Stimulated activated CD4-positive, alpha-beta T cell treated with anti-CD3 and anti-CD28 coated beads, Interleukin-15, amount 100 ng/mL, for 24 hours (primary cell): Measurements from ENCODE around the gene SHFL.

Experiments
- DNase-seq: peaks from one replicate; pipeline ENCODE4 v3.0.0-alpha.2; 2020

Gene SHFL

DNA sequence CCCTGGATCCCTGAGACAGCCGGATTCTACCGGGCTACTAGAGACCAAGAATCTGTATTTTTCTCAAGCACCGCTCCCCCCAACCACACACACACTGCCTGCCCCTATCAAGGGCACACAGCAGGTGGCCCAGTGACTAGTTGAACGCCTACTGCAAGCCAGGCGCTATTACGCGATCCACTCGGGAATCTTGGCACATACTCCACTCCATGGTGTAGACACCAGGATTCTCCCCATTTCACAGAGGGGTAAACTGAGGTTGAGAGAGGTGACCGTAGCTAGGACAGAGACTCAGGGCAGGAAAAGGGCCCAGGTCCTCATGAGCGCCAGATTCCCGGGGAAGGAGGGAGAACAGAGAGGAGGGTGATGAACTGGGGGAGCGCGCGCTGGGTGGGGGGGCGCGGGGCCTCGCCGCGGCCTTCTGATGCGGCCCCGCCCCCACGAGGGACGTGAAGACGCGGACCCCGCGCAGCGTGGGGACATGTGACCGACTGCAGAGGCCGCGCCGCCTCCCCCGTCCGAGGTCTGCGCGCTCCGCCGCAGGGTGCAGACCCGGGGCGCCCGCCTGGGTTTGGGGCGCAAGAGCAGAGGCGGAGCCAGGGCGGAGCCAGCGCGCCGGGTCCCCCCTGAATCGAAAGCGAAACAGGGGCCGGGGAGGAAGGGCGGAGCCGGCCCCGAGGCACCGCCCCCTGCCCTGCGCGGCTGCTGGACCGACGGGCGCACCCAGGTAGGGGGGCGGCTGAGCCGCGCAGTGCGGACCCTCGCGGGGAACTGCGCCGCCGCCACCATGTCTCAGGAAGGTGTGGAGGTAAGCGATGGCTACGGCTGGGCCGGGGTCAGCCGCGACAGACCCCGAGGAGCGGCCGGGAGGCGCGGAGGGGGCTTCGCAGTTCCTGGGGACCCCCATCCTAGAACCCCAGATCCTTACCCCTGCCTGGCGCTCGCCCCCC, at the start of gene SHFL:
Gene SHFL (plus strand): TSS at position 677 of the 950 bp plus-strand sequence. CDS start 111 bp downstream, at position 788.
- peak; percentile 87 for DNase-seq

DNA sequence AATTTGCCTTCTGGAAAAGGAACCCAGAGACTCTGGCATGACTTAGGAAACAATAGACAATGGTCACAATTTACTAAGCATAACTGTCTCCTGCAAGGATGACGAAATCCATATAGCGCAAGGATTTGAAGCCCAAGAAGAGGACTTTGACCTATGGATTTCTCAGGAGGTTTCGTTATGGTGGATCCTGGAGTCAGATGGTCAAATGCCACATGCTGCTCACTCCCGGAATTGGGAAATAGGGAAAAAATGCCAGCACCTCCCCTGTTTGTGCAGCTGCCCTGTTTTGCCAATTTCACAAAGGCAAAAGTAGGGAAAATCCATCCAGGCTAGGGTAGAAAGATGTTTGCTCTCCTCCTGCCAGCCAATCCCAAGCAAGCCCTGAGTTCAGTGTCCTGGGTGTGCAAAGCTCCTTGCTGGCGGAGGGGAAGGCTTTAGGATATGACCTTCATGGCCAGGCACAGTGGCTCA, 49.5 kb upstream of the SHFL start:
- DNase-seq: no peak

DNA sequence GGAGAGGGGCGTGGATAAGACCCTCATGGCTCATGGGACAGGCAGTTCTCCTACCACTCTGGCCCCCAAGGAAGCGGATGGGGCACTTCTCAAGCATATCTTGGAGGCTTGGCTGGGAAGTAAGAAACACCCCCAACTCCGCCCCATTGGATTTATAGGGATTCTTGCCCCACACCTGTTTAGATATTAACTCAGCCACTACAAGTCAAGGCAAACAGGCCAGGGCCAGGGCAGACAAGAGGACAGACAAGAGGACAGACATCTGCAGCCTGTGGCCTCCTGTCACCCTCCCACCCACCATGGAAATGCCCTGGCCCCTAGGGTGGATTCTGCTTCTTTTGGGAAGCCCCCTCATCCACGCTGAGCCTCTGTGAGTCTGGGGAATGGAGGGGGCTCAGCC, 48.8 kb upstream of the SHFL start:
- DNase-seq: no peak

DNA sequence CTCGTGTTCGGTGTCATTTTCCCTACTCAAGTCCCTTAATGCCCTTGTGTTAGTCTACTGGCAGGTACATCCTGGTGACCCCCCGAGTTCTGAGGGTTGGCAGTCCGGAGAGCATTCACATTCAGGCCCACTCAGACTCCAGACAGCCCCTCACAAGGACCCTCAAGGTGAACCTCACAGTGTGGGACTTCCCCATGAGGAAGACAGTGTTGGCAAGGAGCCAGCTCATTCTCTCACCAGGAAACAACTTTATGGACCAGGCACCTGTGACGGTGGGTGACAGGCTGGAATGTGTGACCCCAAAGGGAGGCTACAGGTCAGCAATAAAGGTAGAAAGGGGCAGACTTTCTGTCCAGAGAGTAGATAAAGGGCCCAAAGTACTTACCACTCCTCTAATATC, 48.3 kb upstream of the SHFL start:
- DNase-seq: no peak

DNA sequence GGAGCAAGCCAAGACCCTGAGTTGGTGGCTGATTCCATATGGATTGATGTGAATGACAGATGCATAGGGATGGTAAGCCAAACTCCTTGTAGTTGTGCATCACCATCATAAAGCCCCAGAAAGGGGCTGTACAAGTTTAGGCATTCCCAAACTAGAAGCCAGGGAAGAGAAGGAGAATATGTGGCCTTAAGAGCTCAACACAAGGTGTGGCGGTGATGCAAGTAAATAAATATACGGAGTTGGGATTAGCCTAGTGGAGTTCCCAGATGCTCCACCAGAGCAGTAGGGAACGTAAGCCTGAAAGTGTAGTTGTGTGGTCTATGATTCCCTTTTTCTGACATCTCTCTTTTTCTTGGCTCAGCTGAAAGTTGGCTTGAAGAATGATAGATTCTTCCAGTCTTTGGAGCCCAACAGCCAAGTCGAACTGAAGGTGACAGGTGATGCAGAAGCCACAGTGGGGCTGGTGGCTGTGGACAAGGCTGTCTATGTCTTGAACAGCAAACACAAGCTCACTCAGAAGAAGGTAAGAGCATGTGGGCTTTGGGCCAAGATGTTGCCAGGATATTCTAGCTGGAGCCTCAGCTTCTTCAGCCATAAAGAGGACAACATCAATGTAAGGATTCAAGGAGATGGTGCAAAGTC, 42.7 kb upstream of the SHFL start:
- no peak for DNase-seq

DNA sequence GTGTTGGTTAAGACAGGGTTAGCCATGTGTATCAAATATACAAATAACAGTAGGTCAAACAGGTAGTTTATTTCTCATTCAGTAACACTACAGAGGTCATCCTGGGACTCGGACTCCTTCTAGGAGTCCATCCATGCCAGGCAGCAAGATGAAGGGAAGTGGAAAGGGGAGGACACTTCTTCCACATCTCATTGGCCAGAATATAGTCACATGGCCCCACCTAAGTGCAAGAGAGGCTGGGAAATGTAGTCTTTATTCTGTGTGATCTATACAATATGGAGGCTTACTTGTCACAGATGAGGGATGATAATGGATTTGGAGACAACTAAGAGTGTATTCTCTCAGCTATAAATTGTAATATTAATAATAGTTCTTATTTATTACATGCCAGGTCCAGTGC, 41.7 kb upstream of the SHFL start:
- no peak for DNase-seq

DNA sequence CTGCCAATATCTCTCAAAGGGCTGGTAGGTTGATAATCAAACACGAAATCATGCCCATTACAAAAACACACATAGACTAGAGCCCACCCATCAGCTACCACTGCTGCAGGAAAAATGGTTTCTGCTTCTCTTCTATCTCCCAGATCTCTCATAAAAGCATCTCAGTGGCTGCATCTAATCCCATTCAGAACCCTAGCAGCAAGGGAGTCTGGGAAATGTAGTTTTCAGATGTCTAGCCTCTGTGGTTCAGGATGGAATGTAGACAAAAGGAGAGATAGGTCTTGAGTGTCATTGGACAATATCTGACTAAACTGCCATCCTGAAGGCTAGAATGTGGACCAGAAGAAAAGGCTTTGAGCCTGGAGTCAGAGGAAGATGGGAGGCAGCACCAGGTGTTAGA, 40.7 kb upstream of the SHFL start:
- no peak for DNase-seq

DNA sequence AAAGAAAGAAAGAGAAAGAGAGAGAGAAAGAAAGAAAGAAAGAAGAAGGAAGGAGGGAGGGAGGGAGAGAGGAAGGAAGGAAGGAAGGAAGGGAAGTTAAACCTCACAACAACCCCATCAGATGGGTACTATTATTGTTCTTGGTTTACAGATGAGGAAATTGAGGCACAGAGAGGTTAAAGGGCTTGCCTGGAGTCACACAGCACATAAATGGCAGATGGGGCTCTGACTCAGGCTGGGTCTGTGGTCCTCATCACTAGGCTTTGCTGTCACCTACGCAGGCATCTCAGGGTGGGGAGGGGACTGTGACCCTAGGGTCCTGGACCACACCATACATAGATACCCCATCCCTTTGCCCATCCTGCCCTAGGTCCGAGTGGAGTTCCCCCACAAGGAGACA, 36.5 kb upstream of the SHFL start:
- DNase-seq: no peak

DNA sequence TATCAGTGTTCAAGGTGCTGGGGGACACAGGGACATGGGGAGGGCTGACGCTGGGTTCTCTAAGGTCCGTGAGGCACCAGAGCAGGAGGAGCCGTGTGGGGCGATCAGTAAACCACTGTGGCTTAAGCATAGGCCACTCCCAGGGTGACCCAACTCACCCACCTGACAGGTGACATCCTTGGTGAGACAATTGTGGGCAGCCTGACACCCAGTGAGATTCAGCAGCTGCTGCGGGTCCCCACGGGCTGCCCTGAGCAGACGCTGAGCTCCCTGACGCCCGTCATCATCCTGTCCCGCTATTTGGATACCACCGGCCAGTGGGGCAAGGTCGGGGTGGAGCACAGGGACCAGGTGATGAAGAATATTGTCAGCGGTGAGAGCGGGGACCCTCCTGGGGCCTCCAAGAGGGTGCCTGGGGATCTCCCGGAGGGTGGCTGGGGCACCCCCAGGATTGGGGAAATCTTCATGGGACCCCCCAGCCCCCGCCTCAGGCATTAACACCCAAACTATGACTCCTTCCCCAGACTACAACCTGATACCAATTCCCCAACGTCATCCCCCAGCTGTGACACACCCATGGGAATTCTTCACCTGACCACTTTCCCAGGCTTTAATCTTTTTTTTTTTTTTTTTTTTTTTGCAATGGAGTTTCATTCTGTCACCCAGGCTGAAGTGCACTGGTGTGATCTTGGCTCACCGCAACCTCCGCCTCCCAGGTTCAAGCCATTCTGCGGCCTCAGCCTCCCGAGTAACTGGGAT, 33.3 kb upstream of the SHFL start:
- DNase-seq: no peak

DNA sequence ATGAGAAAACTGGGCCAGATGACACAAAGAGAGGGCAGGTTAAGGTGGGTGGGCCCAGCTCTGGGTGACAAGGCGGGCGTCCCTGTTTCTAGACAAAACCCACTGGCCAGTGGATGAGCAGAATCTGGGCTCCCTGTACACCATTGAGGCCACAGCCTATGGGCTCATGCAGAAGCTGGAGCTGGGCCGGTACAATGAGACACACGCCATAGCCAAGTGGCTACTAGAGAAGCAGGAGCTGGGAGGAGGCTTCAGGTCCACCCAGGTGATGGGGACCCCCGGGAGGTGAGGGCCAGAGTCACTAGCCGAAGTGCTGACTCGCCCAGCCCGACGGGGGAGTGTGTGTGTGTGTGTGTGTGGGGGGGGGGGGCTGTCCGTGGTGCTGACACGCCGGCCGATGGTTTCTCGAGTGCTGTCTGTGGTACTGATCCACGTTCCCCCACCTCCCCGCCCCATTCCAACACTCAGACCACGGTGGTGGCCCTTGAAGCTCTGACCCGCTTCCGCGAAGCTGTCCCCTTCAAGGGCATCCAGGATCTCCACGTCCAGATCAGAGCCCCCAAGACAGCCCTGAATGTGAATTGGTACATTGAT, 24.3 kb upstream of the SHFL start:
- no peak for DNase-seq

DNA sequence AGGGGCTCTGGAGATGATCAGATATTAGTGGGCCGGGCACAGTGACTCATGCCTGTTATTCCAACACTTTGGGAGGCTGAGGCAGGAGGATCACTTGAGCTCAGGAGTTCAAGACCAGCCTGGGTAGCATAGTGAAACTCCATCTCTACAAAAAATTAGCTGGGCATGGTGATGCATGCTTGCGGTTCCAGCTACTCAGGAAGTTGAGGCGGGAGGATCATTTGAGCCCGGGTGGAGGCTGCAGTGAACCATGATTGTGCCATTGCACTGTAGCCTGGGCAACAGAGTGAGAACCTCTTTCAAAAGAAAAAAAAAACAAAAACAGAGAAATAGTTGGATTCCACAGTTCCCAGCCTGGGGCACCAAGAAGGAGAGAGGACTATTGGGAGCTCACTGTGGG, 17.9 kb upstream of the SHFL start:
- DNase-seq: no peak

DNA sequence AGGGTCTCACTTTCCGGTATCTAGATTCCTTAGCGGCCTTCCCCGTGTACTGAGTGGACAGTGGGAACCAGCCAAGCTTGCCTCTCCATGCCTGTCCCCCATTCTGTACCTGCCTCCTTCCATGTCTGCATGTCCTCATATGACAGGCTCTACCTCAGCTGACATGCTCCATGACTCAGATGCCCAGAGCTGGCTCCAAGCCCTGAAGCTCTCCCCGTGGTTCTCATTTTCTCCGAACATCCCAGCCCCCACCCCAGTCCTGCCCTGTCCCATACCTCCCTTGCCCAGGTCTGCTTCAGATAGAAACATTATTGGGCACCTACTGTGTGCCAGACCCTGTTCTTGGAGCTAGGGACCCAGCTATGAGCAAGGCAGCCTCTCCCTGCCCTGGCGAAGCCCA, 17.1 kb upstream of the SHFL start:
- no peak for DNase-seq

DNA sequence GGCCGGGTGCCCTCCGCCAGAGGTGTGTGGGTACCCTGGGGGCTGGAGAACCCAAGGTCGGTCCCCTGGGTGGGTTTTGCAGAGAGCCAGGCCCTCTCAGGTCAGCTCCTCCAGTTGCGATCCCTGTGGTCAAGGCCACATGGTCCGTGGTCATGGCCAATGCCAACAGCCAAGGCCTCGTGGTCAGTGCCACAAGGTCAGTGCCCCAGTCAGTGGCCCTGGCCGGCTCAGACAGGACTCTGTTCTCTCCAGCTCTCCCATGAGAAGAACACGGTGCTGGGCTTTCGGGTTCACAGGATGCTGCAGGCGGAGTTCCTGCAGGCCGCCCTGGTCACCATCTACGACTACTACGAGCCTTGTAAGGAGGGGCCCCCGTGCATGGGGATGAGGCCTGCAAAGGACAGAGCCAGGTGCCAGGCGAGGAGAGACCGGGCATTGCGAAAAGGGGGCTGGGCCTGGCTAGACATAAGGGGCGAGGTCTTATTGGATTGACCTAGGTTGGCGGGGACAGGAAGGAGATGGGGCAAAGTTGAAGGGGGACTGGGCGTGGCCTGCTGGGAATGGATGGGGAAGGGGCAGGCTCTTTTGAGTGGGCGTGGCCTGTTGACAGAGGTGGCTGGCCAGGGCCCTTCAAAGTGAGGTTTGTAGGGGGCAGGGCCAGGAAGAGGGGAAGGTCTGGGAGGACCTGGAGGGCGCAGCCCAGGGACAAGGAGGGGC, 15.2 kb upstream of the SHFL start:
- DNase-seq: no peak

DNA sequence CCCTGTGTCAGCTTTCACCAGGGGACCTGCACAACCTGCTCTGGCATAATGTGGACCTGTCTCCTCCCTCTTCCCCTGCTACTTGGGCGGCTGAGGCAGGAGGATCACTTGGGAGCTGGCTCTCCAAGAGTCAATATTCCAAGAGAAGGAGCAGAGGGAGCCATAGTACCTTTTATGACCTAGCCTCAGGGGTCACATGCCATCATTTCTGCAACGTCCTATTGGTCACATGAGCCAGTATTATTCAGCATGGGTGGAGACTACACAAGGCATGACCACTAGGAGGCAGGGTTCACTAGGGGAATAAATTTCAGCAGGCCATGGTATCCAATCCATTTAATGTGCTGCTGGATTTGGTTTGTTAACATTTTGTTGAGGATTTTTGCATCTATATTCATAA, 12.0 kb upstream of the SHFL start:
- DNase-seq: peak; percentile 66

DNA sequence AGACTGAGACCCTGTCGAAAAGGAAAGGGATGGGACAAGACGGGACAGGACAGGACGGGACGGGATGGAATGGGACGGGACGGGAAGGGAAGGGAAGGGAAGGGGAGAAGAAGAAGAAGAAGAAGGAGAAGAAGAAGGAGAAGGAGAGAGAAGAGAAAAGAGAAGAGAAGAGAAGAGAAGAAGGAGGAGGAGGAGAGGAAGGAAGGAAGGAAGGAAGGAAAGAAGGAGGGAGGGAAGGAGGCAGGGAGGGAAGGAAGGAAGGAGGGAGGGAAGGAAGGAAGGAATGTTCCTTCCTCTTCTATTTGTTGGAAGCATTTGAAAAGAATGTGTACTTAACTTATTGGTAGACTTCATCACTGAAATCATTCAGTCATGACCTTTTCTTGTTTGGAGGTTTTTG, 9.6 kb upstream of the SHFL start:
- DNase-seq: no peak

DNA sequence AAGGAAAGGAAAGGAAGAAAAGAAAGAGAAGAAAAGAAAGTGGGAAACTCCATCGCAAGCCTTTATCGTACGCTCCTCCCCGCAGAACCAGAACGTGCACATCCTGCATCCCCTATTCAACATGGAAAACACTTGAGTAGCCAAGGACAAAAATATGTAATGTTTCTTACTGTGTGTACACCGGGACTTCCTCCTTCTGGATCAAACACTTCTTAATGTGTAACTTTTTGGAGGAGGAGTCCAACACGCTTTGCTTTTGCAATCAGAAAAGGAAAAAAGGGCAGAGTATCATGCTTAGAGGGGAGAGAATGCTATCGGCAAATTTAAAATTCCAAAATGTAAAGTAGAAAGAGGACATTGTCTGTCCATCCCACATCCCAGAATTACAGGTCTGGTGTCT, 7.8 kb upstream of the SHFL start:
- no peak for DNase-seq

DNA sequence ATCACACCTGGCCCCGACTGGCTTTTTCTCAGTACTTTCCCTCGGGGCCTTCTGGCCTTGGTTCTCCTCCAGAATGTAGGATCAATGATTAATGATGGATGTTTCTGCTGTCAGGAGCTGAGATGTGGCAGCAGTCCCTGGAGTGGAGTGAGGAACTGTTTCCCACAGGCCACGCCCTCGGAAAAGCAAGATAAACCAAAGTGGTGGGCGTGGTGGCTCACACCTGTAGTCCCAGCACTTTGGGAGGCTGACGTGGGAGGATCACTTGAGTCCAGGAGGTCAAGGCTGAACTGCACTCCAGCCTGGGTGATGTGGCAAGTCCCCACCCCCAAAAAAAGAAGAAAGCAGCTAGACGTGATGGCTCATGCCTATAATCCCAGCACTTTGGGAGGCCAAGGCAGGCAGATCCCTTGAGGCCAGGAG, 7.1 kb upstream of the SHFL start:
- DNase-seq: no peak

DNA sequence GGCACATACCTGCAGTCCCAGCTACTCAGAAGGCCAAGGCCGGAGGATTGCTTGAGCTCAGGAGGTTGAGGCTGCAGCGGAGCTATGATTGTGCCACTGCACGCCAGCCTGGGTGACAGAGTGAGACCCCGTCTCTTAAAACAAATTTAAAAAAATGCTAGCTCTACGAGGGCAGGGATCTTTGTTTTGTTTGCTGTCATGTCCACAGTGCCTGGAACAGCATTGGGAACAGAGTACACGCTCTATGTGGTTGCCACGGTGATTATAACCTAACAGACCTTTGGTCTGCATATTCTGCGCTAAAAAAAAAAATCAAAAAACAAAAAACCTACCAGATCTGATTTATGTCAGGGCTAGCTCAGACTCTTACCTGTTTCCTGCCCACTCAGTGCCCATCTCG, 2.2 kb upstream of the SHFL start:
- no peak for DNase-seq

DNA sequence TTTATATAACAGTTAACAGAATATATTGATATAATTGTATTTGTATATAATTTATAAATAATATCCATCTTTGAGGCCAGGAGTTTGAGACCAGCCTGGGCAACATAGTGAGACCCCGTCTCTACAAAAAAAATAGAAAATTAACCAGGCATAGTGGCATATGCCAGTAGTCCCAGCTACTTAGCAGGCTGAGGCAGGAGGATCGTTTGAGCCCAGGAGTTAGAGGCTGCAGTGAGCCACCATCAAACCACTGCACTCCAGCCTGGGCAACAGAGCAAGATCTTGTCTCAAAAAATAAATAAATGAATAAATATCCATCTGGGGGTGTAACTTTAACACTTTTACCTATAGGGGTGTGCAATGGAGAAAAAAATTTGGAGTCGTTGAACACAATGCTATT, 1.3 kb upstream of the SHFL start:
- DNase-seq: no peak

DNA sequence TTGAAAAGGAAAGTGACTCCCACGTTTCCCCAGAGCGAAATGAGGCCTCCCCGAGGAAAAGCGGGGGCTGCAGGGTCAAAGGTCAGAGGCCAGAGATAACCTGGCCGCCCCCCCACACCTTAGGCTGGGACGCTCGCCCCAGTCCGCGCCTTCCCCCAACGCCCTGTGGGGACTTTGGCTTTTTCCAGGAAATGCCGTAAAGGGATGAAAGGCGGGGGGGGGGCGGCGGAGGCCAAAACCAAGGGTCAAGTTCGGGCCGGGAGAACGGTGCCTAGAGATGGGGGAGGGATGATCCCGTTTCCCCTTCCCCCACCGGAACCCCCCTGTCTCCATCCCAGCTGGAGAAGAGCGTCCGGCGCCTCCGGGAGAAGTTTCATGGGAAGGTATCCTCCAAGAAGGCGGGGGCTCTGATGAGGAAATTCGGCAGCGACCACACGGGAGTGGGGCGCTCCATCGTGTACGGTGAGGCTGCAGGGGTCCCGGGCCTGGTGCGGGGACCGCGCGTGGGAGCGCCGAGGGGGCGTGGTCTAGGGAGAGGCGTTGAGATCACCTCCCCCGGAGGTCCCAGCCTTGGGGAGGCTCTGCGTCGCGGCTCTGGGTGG, 575 bp downstream of the SHFL start:
- peak; percentile 66 for DNase-seq

DNA sequence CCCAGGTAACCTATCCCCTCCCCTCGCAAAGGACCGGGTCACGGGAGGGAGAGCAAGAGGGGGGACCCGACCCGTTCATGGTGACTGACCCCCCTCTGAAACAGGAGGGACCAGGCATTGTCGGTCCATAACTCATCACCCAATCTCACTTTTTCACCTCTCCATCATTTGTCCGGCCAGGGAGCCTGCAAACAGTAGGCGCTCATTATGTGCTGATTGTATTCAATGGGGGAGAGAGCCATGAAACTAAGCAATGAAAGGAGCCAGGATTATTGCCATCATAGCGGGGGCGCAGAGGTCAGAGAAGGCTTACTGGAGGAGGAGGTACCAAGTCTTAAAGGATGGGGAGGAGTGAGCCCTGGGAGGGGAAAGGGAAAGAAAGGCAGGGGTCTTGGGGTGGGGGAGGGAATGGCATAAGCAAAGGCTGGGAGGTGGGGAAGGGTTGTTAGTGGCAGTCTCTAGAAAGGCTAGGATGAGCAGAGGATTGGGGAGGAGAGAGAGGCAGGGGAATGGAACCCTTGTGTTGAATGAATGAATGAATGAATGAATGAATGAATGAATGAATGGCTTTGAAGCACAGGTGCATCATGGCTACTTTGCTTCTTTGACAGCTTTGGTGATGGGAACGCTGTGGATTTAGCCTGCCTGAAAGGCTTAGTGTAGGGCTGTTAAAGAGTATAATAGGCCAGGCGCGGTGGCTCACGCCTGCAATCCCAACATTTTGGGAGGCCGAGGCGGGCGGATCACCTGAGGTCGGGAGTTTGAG, 1.4 kb downstream of the SHFL start:
- DNase-seq: no peak
